ENCODE data around the gene NPDC1.

NPDC1 gene

DNA sequence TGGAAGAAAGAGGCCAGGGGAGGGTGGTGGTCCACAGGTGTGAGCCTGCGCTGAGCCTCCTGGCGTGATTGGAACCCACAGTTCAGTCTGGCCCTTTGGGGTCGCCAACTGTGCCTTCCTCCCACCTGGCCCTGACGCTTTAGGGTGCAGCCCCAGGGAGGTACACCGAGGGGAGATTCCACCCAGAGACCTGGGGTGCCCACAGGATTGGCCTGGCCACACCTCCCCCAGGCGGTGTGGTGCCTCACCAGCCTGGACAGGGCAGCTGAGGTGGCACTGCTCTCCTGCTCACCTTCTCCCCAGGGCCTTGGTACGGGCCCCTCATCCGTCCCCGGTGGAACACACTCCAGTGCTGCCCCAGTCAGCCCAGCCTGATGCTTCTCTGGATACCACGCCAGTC, 48.6 kb downstream of the NPDC1 start:
- TF ChIP-seq, protein P1, sequence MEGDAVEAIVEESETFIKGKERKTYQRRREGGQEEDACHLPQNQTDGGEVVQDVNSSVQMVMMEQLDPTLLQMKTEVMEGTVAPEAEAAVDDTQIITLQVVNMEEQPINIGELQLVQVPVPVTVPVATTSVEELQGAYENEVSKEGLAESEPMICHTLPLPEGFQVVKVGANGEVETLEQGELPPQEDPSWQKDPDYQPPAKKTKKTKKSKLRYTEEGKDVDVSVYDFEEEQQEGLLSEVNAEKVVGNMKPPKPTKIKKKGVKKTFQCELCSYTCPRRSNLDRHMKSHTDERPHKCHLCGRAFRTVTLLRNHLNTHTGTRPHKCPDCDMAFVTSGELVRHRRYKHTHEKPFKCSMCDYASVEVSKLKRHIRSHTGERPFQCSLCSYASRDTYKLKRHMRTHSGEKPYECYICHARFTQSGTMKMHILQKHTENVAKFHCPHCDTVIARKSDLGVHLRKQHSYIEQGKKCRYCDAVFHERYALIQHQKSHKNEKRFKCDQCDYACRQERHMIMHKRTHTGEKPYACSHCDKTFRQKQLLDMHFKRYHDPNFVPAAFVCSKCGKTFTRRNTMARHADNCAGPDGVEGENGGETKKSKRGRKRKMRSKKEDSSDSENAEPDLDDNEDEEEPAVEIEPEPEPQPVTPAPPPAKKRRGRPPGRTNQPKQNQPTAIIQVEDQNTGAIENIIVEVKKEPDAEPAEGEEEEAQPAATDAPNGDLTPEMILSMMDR (conservative IDR thresholded peaks at IDR 0.05; ENCODE audit: low read depth, low read length), result no peak
- H3K36me3 ChIP-seq (ENCODE audit: insufficient read depth), result no peaks in the 10 kb centered on the region
- H3K27ac ChIP-seq, result no peak overlapping the region
- peaks cover 38% of the 10 kb centered on the region for H3K27me3 ChIP-seq (ENCODE audit: insufficient read depth, low read depth)
- peaks cover 31% of the 10 kb centered on the region for H3K4me1 ChIP-seq (ENCODE audit: low read depth, poor library complexity, severe bottlenecking)
- H3K79me2 ChIP-seq (ENCODE audit: insufficient read depth, low read depth), result no peaks in the 10 kb centered on the region
- H3K4me3 ChIP-seq (IDR thresholded peaks at IDR 0.05; ENCODE audit: insufficient read depth, low read depth, low read length), result no peak overlapping the region
- H3K4me2 ChIP-seq, result no peak overlapping the region
- H4K20me1 ChIP-seq (ENCODE audit: insufficient read depth), result no peaks in the 10 kb centered on the region
- no peak overlapping the region for H2AFZ ChIP-seq (ENCODE audit: low read depth)
- H3K9ac ChIP-seq, result no peak overlapping the region

DNA sequence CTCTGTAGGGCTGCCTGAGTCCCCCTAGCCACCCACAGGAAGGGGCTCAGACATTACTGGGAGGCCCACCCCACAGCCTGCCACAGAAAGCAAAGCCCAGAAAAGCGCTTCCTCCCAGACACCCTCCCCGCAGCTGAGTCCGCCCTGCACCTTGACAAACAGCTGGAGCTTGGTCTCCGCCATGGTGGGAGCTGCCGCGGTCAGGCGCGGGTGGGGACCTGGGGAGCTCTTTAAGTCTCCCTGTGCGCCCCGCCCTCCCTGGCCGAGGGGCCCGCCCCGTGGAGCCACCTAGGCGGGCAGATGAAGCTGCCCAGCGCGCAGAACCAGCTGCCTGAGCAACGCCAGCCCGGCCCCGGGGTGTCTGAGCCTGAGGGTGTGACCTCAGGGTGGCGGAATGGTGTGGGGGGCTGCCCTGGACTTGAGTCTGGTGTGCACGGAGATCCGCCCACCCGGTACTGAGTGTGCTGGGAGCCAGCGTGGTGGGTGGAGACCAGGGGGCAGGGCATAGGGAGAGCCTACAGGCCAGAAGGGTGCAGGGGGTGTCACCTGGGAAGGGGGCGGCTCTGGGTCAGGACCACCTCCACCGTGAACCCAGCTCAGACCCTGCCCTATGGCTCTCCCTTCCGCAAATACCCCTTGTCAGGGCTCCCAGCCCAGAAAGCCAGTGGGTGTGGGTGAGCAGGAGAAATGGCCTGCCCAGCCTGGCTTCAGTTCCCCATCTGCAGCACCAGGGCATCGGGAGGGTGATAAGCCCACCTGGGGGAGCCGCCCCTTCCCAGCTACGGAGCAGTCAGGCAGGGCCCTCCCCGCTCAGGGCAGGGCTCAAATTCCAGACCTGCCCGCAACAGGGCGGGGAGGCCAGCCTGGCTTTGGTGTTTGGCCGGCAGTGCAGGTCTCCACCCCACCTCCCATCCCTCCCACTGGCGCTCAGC, 49.4 kb downstream of the NPDC1 start, which contains the start of gene CLIC3:
CLIC3 (minus strand) TSS at position 208 of the 932 bp plus-strand sequence; CDS start at position 183, 25 bp downstream.
- H3K9ac ChIP-seq, result no peak within 1 kb of the TSS
- H3K4me1 ChIP-seq (ENCODE audit: low read depth, poor library complexity, severe bottlenecking), result peaks cover 31% of the 10 kb centered on the region
- no peaks in the 10 kb centered on the region for H4K20me1 ChIP-seq (ENCODE audit: insufficient read depth)
- peaks cover 31% of the 10 kb centered on the region for H3K27me3 ChIP-seq (ENCODE audit: insufficient read depth, low read depth)
- no peaks in the 10 kb centered on the region for H3K36me3 ChIP-seq (ENCODE audit: insufficient read depth)
- no peak within 1 kb of the TSS for H3K4me2 ChIP-seq
- H2AFZ ChIP-seq (ENCODE audit: low read depth), result no peak within 1 kb of the TSS
- no peak within 1 kb of the TSS for H3K27ac ChIP-seq
- H3K79me2 ChIP-seq (ENCODE audit: insufficient read depth, low read depth), result no peaks in the 10 kb centered on the region
- TF ChIP-seq, protein P1 (conservative IDR thresholded peaks at IDR 0.05; ENCODE audit: low read depth, low read length), result no peak
- H3K4me3 ChIP-seq (IDR thresholded peaks at IDR 0.05; ENCODE audit: insufficient read depth, low read depth, low read length), result no peak within 1 kb of the TSS

DNA sequence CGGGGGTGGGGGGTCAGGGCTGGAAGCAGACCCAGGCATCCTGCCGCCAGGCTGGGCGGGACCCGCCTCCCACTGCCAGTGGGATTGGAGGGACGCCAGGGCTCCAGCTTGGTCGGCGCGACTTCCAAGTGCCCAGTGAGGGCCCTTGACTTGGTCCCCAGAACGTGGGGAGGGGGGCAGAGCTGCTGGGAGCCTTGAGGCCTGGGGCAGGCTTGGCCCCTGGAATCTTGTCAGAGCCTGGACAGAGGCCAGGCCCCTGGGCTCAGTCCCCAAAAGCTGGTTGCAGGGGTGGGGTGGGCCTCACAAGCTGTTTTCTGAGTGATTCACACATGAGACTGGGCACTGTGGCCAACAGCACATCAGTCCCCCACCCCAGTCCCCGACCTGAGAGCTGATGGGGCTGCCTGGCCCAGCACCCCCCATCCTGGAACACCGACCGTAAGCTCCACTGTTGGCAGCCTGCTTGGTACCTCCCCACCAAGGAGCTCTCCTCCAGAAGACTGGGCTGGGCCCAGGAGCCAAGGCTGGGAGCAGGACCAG, 50.1 kb downstream of the NPDC1 start:
- H3K4me3 ChIP-seq (IDR thresholded peaks at IDR 0.05; ENCODE audit: insufficient read depth, low read depth, low read length), result no peak overlapping the region
- H3K4me2 ChIP-seq, result no peak overlapping the region
- H2AFZ ChIP-seq (ENCODE audit: low read depth), result no peak overlapping the region
- no peaks in the 10 kb centered on the region for H3K36me3 ChIP-seq (ENCODE audit: insufficient read depth)
- peaks cover 32% of the 10 kb centered on the region for H3K27me3 ChIP-seq (ENCODE audit: insufficient read depth, low read depth)
- H3K9ac ChIP-seq, result no peak overlapping the region
- H3K79me2 ChIP-seq (ENCODE audit: insufficient read depth, low read depth), result no peaks in the 10 kb centered on the region
- H3K4me1 ChIP-seq (ENCODE audit: low read depth, poor library complexity, severe bottlenecking), result peaks cover 29% of the 10 kb centered on the region
- H3K27ac ChIP-seq, result no peak overlapping the region
- TF ChIP-seq, protein P1 (conservative IDR thresholded peaks at IDR 0.05; ENCODE audit: low read depth, low read length), result no peak
- H4K20me1 ChIP-seq (ENCODE audit: insufficient read depth), result no peaks in the 10 kb centered on the region

DNA sequence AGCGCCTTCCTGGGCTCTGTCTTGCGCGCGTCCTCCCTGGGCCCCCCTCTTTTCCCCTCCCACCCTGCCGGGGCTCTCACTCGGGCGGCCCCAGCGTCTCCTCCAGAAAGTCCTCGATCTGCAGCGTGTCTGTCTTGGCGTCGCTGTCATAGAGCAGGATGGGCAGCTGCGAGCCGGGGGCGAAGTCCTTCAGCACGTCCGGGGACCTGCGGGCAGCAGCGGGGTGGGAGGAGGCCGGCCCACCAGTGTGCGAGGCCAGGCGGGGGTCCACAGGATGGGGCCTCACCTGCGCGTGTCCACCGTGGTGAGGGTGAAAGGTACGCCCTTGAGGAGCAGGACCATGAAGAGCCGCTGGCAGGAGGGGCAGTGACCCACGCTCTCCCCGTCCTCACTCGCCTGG, 50.6 kb downstream of the NPDC1 start:
- Histone ChIP-seq H3K27me3 (ENCODE audit: insufficient read depth, low read depth) (peaks cover 37% of the 10 kb centered on the region), H3K27ac (no peak overlapping the region), H3K9ac (no peak overlapping the region), H3K4me1 (ENCODE audit: low read depth, poor library complexity, severe bottlenecking) (peaks cover 24% of the 10 kb centered on the region), H4K20me1 (ENCODE audit: insufficient read depth) (no peaks in the 10 kb centered on the region), H3K36me3 (ENCODE audit: insufficient read depth) (no peaks in the 10 kb centered on the region), H2AFZ (ENCODE audit: low read depth) (no peak overlapping the region), H3K4me2 (no peak overlapping the region), H3K79me2 (ENCODE audit: insufficient read depth, low read depth) (no peaks in the 10 kb centered on the region), H3K4me3 (IDR thresholded peaks at IDR 0.05; ENCODE audit: insufficient read depth, low read depth, low read length) (no peak overlapping the region)
- TF ChIP-seq, protein P1 (conservative IDR thresholded peaks at IDR 0.05; ENCODE audit: low read depth, low read length), result no peak
